Endothelial cell of umbilical vein (primary cell): Measurements from ENCODE around the gene PRSS3. TPM values are rescaled to one million over a fixed set of nuclear protein-coding genes. Genes with fewer than 3 reads are reported as not detected.
A peak's percentile ranks its signal among the peaks of the same experiment; 100 is the strongest.
"Not testable (repeated sequence)": the region's sequence is repeated elsewhere in the genome, so short reads cannot be mapped to it uniquely, and the experiment has no call there.

Experiments used
- BruUV-seq: library from RNA; stranded (reverse); fragments of 400-500 nt; replicated peaks from 2 replicates; lab custom pipeline; 2021; lab: Mats Ljungman, UMichigan
- CTCF ChIA-PET: fragments of 300-600, 350-600 bp; sonication (Branson Sonifier 250); formaldehyde crosslinking; loops from one replicate; lab custom pipeline; 2021; ENCODE audit warnings: antibody characterized with exemption, inconsistent platforms; lab: Charles Lee
- POLR2A ChIA-PET: fragments of 300-600, 350-600 bp; sonication (Branson Sonifier 250); formaldehyde crosslinking; loops from one replicate; lab custom pipeline; 2021; ENCODE audit warnings: antibody characterized with exemption, inconsistent platforms; lab: Charles Lee
- DNase-seq: peaks from one replicate; pipeline ENCODE4 v3.0.0-alpha.2; 2011; ENCODE audit warnings: low read depth, low spot score
- FAIRE-seq: peaks from 2 replicates; lab custom pipeline; 2011; peaks lifted over from hg19 to GRCh38; lab: Jason Lieb, UNC
- H2AFZ ChIP-seq: 2 replicates; pipeline ENCODE4 v1.6.0; 2012; ENCODE audit warnings: low read depth, low read length, control low read depth, inconsistent platforms
- H3K27ac ChIP-seq: 2 replicates; pipeline ENCODE4 v1.5.1; 2011; ENCODE audit warnings: low read depth, mild to moderate bottlenecking, control low read depth, low read length, moderate library complexity; ENCODE audit not compliant: insufficient read depth
- H3K27me3 ChIP-seq, 2 experiments: 2 replicates each; pipeline versions ENCODE4 v1.6.0 to v1.6.1; 2011; ENCODE audit warnings: low read length in 2 of 2, mixed read lengths in 1 of 2; ENCODE audit not compliant: control insufficient read depth in 2 of 2, insufficient read depth in 2 of 2
- H3K36me3 ChIP-seq, 2 experiments: 2 replicates in 1 of 2; 3 replicates in 1 of 2; pipeline ENCODE4 v1.5.1; 2011; ENCODE audit warnings: low read length in 2 of 2, mild to moderate bottlenecking in 1 of 2, moderate library complexity in 1 of 2; ENCODE audit not compliant: control insufficient read depth in 2 of 2, insufficient read depth in 2 of 2; ENCODE audit errors: extremely low read depth in 1 of 2
- H3K4me1 ChIP-seq: 3 replicates; pipeline ENCODE4 v1.5.1; 2011; ENCODE audit warnings: mild to moderate bottlenecking, low read length; ENCODE audit not compliant: control insufficient read depth, insufficient read depth; ENCODE audit errors: extremely low read depth
- H3K4me2 ChIP-seq: 2 replicates; pipeline ENCODE4 v1.6.1; 2011; ENCODE audit warnings: low read length, control low read depth, mixed read lengths; ENCODE audit not compliant: insufficient read depth
- H3K4me3 ChIP-seq, 3 experiments: fragments of 200-600 bp in 1 of 3; sonication (generic), shearing (Covaris generic) in 1 of 3; replicated peaks in 1 of 3; 2 replicates each; pipeline ENCODE4 v1.5.1; 2011 to 2016; ENCODE audit warnings: control low read depth in 3 of 3, low read length in 3 of 3, mild to moderate bottlenecking in 2 of 3, inconsistent platforms in 1 of 3, low read depth in 1 of 3, moderate library complexity in 1 of 3; ENCODE audit not compliant: insufficient read depth in 1 of 3
- H3K79me2 ChIP-seq: 2 replicates; pipeline ENCODE4 v1.6.0; 2012; ENCODE audit warnings: low read length, inconsistent platforms; ENCODE audit not compliant: control insufficient read depth, insufficient read depth
- H3K9ac ChIP-seq: replicated peaks from 2 replicates; pipeline ENCODE3; 2011; ENCODE audit warnings: low read length, control low read depth; ENCODE audit not compliant: insufficient read depth; ENCODE audit errors: extremely low read depth
- H3K9me1 ChIP-seq: replicated peaks from 3 replicates; pipeline ENCODE4 v1.6.0; 2011; ENCODE audit warnings: mild to moderate bottlenecking, low read length; ENCODE audit not compliant: control insufficient read depth, insufficient read depth; ENCODE audit errors: extremely low read depth
- H3K9me3 ChIP-seq: replicated peaks from 2 replicates; pipeline ENCODE4 v1.5.1; 2012; ENCODE audit warnings: low read length, inconsistent platforms; ENCODE audit not compliant: control insufficient read depth, insufficient read depth
- H4K20me1 ChIP-seq: replicated peaks from 2 replicates; pipeline ENCODE3; 2011; ENCODE audit warnings: mild to moderate bottlenecking, low read length; ENCODE audit not compliant: control insufficient read depth, insufficient read depth; ENCODE audit errors: extremely low read depth
- FOS ChIP-seq: IDR thresholded peaks from 2 replicates; pipeline ENCODE4 v1.6.1; 2011; ENCODE audit warnings: mild to moderate bottlenecking, low read length, moderate library complexity, borderline replicate concordance; ENCODE audit not compliant: insufficient read depth
- GATA2 ChIP-seq: IDR thresholded peaks from 2 replicates; pipeline ENCODE4 v1.7.0; 2011; ENCODE audit warnings: low read depth, mild to moderate bottlenecking, moderate library complexity, mixed read lengths, low read length; ENCODE audit not compliant: insufficient read length, insufficient read depth
- dilution Hi-C: fragments of 300-500 bp; cut with MboI; formaldehyde crosslinking; loops from one replicate; pipeline ENCODE4 v1.15.0; 2019; ENCODE audit warnings: low sequenced_read_pairs; ENCODE audit not compliant: extremely low pct_ligation_motif_present
- intact Hi-C: fragments of 100-400 bp; cut with micrococcal nuclease; formaldehyde crosslinking; loops from one replicate; pipeline ENCODE4 v1.10.0; 2022
- polyA plus RNA-seq, 4 experiments: library from polyadenylated mRNA; depleted of rRNA in 3 of 4; stranded (reverse) in 3 of 4; unstranded in 1 of 4; fragments of >200 nt; gene quantifications; 2 replicates each; pipeline versions ENCODE4 v1.2.1 to v1.2.3, GENCODE V29; 2011 to 2012; ENCODE audit warnings: missing spikeins in 1 of 4
- total RNA-seq: library from RNA; stranded (reverse); gene quantifications from 2 replicates; pipeline ENCODE4 v1.2.3, GENCODE V29; 2021

The PRSS3 gene
- total and polyA plus RNA-seq, 2 donors (not counting 3 experiments of a cell fraction or from before 2014, with no cell fraction given) = 3.7 to 4.4 TPM

DNA sequence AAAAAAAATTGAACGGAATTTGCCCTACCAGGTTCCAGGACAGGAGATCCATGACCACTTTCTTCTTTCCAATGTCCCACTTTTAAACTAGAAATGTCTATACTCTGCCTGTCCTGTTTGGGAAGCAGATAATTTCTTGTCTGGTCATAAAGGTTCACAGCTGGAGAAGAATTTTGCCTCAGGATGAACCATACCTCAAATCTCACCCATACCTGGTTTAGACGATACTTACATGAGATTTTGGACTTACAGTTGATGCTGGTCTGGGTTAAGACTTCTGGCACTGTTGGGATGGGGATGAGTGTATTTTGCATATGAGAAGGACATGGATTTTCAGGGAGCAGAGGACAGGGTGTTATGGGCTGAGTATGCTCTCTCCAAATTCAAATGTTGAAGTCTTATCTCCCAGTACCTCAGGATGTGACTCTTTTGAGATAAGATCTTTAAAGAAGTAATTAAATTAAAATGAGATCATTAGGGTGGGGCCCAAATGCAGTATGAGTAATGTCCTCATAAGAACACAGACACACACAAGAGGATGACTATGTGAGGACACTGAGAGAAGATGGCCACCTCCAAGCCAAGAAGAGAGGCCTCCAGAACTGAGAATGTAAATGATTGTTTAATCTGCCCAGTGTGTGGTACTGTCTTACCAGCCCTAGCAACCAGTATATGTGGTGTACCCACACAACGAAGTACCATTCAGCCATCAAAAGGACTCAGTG lies 25.0 kb upstream of the PRSS3 start:
- TSS peak; percentile 41 for BruUV-seq
- TF ChIP-seq GATA2 = peak; percentile 92
- peak; percentile 51 for TF ChIP-seq FOS
- H2AFZ ChIP-seq, H3K36me3 ChIP-seq, dilution Hi-C loops, H3K27me3 ChIP-seq, intact Hi-C loops, H3K27ac ChIP-seq, H4K20me1 ChIP-seq, CTCF ChIA-PET, POLR2A ChIA-PET, H3K9me3 ChIP-seq, H3K4me2 ChIP-seq, H3K9me1 ChIP-seq, H3K79me2 ChIP-seq, H3K9ac ChIP-seq, H3K4me3 ChIP-seq: not testable (repeated sequence)
- peak; percentile 36 for DNase-seq
- H3K4me1 ChIP-seq = peaks cover 13% of the 10 kb centered on the region
- peak; percentile 80 for FAIRE-seq

DNA sequence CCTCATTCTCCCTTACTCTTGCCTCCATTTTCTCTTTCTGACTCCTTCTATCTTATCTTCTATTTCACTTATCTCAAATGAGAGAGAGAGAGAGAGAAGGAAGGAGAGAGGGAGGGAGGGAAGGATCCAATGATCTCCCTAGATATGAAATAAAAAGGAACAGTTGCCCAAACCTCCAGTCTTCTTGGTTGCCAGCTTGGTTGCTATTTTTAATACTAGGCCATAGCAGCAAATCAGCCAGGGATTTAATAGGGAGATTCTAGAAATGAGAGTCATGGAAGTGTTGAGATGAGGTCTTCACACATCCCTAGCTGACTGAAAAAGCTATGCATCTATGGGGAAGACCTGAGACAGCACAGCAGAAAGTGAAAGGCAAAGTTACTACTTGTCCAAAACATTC lies 22.2 kb upstream of the PRSS3 start:
- H3K4me1 ChIP-seq, H3K4me2 ChIP-seq, H3K27ac ChIP-seq, FAIRE-seq, POLR2A ChIA-PET, intact Hi-C loops, DNase-seq, H3K79me2 ChIP-seq, H3K27me3 ChIP-seq, H3K36me3 ChIP-seq, H3K9ac ChIP-seq, H4K20me1 ChIP-seq, H3K4me3 ChIP-seq, BruUV-seq, H3K9me3 ChIP-seq, dilution Hi-C loops, H2AFZ ChIP-seq, H3K9me1 ChIP-seq: not testable (repeated sequence)
- CTCF ChIA-PET = interaction anchor here (1.0 kb wide), 1 partner anchor 35 kb away, joined by 3 read pairs; no protein-coding TSS in a partner anchor

DNA sequence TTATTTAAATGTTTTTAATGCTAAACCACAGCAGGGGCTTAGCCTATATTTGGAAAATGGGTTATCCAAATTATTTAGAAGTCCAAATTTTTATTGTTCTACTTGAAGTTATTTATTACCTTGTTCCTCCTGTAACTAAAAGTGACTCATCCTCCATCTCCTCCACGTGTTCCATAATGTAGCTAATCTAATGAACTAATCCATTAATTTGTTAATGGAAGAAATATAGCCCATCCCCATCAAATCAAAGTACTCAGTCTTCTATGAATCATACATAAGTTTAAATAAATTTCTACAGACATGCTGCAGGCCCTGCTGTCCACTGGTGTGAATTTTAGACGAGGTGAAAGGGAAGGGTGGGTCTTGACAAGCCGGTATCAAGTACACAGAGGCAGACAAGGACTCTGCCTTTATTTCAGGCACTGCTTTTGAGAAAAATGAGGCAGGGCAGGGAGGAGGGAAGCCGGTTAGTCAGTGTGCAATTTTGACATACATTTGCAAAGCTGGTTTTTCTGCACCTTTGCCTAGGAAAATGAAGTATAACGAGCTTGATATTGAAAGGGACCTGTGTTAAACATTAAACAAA lies 21.2 kb upstream of the PRSS3 start:
- H3K9me3 ChIP-seq, H3K36me3 ChIP-seq, dilution Hi-C loops, H3K79me2 ChIP-seq, intact Hi-C loops, H3K9me1 ChIP-seq, DNase-seq, FAIRE-seq, H3K4me1 ChIP-seq, H3K27me3 ChIP-seq, H2AFZ ChIP-seq, H4K20me1 ChIP-seq, H3K9ac ChIP-seq, H3K4me3 ChIP-seq, POLR2A ChIA-PET, BruUV-seq, H3K27ac ChIP-seq, H3K4me2 ChIP-seq: not testable (repeated sequence)
- CTCF ChIA-PET = interaction anchor here (0.6 to 1.5 kb wide), 2 partner anchors 36 to 150 kb away, joined by 3 to 10 read pairs; no protein-coding TSS in a partner anchor
